Natural killer cell (primary cell): ENCODE data around the gene BEST2. TPM values are rescaled to one million over a fixed set of nuclear protein-coding genes. Genes with fewer than 3 reads are reported as not detected.
"Not testable (repeated sequence)": the region's sequence is repeated elsewhere in the genome, so short reads cannot be mapped to it uniquely, and the experiment has no call there.

Experiments
- ATAC-seq, 3 donors: fragments of 150-1000 bp in 2 of 3; fragments of 200-7000 bp in 1 of 3; cut with Tn5 transposase; 1 replicate in 1 of 3; 2 replicates in 2 of 3; pipeline ENCODE4 v1.10.0; 2021; ENCODE audit warnings: mild to moderate bottlenecking in 2 of 3, moderate library complexity in 2 of 3
- DNase-seq, 2 donors: peaks; one replicate each; pipeline versions ENCODE4 v3.0.0 to v3.0.0-alpha.2; 2013 to 2021; ENCODE audit warnings: mixed read lengths in 1 of 2
- H3K27ac ChIP-seq: one replicate; pipeline ENCODE4 v1.5.1; 2013; ENCODE audit warnings: mild to moderate bottlenecking, low read length
- H3K27me3 ChIP-seq: one replicate; pipeline ENCODE4 v1.6.1; 2013; ENCODE audit warnings: low read length; ENCODE audit not compliant: control insufficient read depth, insufficient read depth
- H3K36me3 ChIP-seq: one replicate; pipeline ENCODE4 v1.6.1; 2013; ENCODE audit warnings: low read length; ENCODE audit not compliant: control insufficient read depth, insufficient read depth
- H3K4me1 ChIP-seq: one replicate; pipeline ENCODE4 v1.6.1; 2013; ENCODE audit warnings: low read length; ENCODE audit not compliant: control insufficient read depth, insufficient read depth
- H3K4me3 ChIP-seq: one replicate; pipeline ENCODE4 v1.5.1; 2013; ENCODE audit warnings: low read length
- H3K9me3 ChIP-seq: one replicate; pipeline ENCODE4 v1.6.1; 2013; ENCODE audit warnings: low read length; ENCODE audit not compliant: control insufficient read depth, insufficient read depth
- H3K27ac Mint-ChIP-seq, 2 donors: one replicate each; pipeline ENCODE4 v1.8.0; 2022; ENCODE audit warnings: mild to moderate bottlenecking in 2 of 2, mixed read lengths in 2 of 2, moderate library complexity in 1 of 2
- H3K27me3 Mint-ChIP-seq, 2 donors: one replicate each; pipeline ENCODE4 v1.8.0; 2022; ENCODE audit warnings: low read depth in 2 of 2, mixed read lengths in 2 of 2
- H3K36me3 Mint-ChIP-seq: one replicate; pipeline ENCODE4 v1.8.0; 2022; ENCODE audit warnings: mixed read lengths
- H3K4me1 Mint-ChIP-seq, 2 donors: one replicate each; pipeline ENCODE4 v1.8.0; 2022; ENCODE audit warnings: mixed read lengths in 2 of 2
- H3K4me3 Mint-ChIP-seq: one replicate; pipeline ENCODE4 v1.8.0; 2022; ENCODE audit warnings: mild to moderate bottlenecking, moderate library complexity, mixed read lengths
- H3K9me3 Mint-ChIP-seq, 2 donors: one replicate each; pipeline ENCODE4 v1.8.0; 2022; ENCODE audit warnings: mixed read lengths in 2 of 2
- WGBS: methylation state at CpG from one replicate; pipeline ENCODE4 v1.1.7; 2013; ENCODE audit warnings: missing lambda C conversion rate; ENCODE audit not compliant: insufficient coverage; 5-methylcytosine and 5-hydroxymethylcytosine counted together
- intact Hi-C: fragments of 100-400 bp; cut with micrococcal nuclease; formaldehyde crosslinking; loops from one replicate; pipeline ENCODE4 v1.14.2; 2022
- total RNA-seq, 4 donors: library from RNA; stranded (reverse); fragments of 120-200 nt in 1 of 4; gene quantifications; one replicate each; pipeline versions ENCODE4 v1.2.3 to v1.2.4, GENCODE V29; 2013 to 2022
- TF ChIP-seq, protein P1 (sequence below): fragments of 200-600 bp; IDR thresholded peaks from one replicate; pipeline ENCODE4 v1.8.0; 2022; ENCODE audit warnings: antibody characterized with exemption

Gene BEST2
- total RNA-seq, 3 donors from 2014 or later (not counting 1 experiment from before 2014, with no cell fraction given), result not detected

GRCh38 chr19:12713304-12713703 lies 38.3 kb upstream of the BEST2 start:
- H3K9me3 ChIP-seq, H3K4me1 ChIP-seq, H3K4me3 Mint-ChIP-seq, DNase-seq, H3K27ac ChIP-seq, H3K4me3 ChIP-seq, H3K9me3 Mint-ChIP-seq, ATAC-seq, H3K27me3 Mint-ChIP-seq, H3K4me1 Mint-ChIP-seq, H3K27me3 ChIP-seq, H3K36me3 Mint-ChIP-seq, H3K27ac Mint-ChIP-seq, intact Hi-C loops: not testable (repeated sequence)
- 96% methylated on average over 7 of the region's 9 CpGs for WGBS
- H3K36me3 ChIP-seq, result peaks cover 47% of the 10 kb centered on the region

DNA sequence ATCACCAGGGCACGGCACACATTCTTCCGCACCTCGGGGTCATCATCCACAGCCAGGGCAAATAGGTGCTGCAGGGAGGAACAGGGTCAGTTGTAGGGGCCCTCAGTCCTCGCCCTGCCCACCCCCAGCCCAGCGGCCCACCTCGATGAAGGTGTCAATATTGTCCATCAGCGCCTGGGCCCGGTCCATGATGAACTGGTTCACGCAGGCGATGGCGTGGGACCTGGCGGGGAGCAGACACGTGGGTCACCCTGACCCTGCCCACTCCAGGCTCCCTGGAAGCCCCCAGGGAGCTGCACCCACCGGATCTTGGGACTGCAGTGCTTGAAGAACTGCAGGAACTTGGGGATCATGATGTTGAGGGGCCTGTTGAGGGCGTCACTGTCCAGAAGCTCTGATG lies 36.5 kb upstream of the BEST2 start:
- Mint-ChIP-seq H3K36me3 (no peaks in the 10 kb centered on the region), H3K27me3 (no peaks in the 10 kb centered on the region), H3K4me1 (peaks cover 0 to 10% of the 10 kb centered on the region in 2 donors), H3K27ac (no peak overlapping the region), H3K9me3 (no peaks in the 10 kb centered on the region), H3K4me3 (no peak overlapping the region)
- Histone ChIP-seq H3K4me3 (no peak overlapping the region), H3K36me3 (peaks cover 44% of the 10 kb centered on the region), H3K27ac (no peak overlapping the region), H3K9me3 (no peaks in the 10 kb centered on the region), H3K27me3 (no peaks in the 10 kb centered on the region), H3K4me1 (no peaks in the 10 kb centered on the region)
- no peak for ATAC-seq
- intact Hi-C loops, result no loop called here
- TF ChIP-seq, protein P1, sequence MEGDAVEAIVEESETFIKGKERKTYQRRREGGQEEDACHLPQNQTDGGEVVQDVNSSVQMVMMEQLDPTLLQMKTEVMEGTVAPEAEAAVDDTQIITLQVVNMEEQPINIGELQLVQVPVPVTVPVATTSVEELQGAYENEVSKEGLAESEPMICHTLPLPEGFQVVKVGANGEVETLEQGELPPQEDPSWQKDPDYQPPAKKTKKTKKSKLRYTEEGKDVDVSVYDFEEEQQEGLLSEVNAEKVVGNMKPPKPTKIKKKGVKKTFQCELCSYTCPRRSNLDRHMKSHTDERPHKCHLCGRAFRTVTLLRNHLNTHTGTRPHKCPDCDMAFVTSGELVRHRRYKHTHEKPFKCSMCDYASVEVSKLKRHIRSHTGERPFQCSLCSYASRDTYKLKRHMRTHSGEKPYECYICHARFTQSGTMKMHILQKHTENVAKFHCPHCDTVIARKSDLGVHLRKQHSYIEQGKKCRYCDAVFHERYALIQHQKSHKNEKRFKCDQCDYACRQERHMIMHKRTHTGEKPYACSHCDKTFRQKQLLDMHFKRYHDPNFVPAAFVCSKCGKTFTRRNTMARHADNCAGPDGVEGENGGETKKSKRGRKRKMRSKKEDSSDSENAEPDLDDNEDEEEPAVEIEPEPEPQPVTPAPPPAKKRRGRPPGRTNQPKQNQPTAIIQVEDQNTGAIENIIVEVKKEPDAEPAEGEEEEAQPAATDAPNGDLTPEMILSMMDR, result no peak
- 96% methylated on average over 15 of the region's 15 CpGs for WGBS
- no peak for DNase-seq

DNA sequence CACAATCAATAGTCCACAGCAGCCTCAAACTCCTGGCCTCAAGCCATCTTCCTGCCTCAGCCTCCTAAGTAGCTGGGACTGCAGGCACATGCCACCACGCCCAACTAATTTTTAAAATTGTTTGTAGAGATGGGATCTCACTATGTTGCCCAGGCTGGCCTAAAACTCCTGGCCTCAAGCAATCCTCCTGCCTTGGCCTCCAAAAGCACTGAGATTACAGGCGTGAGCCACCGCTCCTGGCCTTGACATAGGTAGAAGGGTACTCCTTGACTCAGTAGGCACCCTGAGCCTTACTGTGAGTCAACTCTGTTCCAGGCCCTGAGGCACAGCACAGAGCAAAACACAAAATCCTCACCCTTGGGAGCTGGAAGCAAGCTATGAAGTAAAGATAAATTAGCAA lies 35.7 kb upstream of the BEST2 start:
- H3K4me3 Mint-ChIP-seq, result no peak overlapping the region
- Histone ChIP-seq H3K4me1 (peaks cover 8% of the 10 kb centered on the region), H3K27ac (no peak overlapping the region), H3K36me3 (peaks cover 38% of the 10 kb centered on the region), H3K4me3 (no peak overlapping the region), H3K9me3 (no peaks in the 10 kb centered on the region), H3K27me3 (no peaks in the 10 kb centered on the region)
- ATAC-seq, result no peak
- H3K9me3 Mint-ChIP-seq, result no peaks in the 10 kb centered on the region
- TF ChIP-seq, protein P1, result no peak
- H3K36me3 Mint-ChIP-seq, result no peaks in the 10 kb centered on the region
- intact Hi-C loops, result loop anchor here (2.0 kb wide), 1 partner anchor 41 kb away; no protein-coding TSS in a partner anchor
- no peak for DNase-seq
- H3K27ac Mint-ChIP-seq, result no peak overlapping the region
- H3K27me3 Mint-ChIP-seq, result no peaks in the 10 kb centered on the region
- 97% methylated on average over 3 of the region's 3 CpGs for WGBS
- H3K4me1 Mint-ChIP-seq, result peaks cover 0 to 16% of the 10 kb centered on the region in 2 donors

DNA sequence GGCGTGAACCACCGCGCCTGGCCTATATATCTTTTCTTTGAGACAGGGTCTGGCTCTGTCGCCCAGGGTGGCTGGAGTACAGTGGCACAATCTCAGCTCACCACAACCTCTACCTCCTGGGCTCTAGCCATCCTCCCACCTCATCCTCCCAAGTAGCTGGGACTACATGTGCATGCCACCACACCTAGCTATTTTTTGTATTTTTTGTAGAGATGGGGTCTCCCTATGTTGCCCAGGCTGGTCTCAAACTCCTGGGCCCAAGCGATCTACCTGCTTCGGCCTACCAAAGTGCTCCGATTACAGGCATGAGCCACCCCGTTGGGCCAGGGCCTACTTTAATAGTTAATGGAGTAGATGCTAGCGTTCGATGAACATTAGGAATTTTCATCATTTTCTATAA lies 31.3 kb upstream of the BEST2 start:
- no peak for ATAC-seq
- WGBS, result 95% methylated on average over 9 of the region's 10 CpGs
- no peak overlapping the region for H3K27ac ChIP-seq

More for the DNA sequence above, 31.3 kb upstream of the BEST2 start:
- no peak for DNase-seq
- Mint-ChIP-seq H3K36me3 (no peaks in the 10 kb centered on the region), H3K27me3 (no peaks in the 10 kb centered on the region), H3K27ac (peak overlapping the region; percentile 29 to 96), H3K4me1 (peaks cover 26 to 47% of the 10 kb centered on the region in 2 donors), H3K9me3 (no peaks in the 10 kb centered on the region), H3K4me3 (peak overlapping the region; percentile 65)
- intact Hi-C loops, result loop anchor here (5.0 kb wide), 3 partner anchors 38 to 72 kb away; partner anchors contain the start of genes DHPS, JUNB, MAN2B1 and WDR83
- Histone ChIP-seq H3K9me3 (no peaks in the 10 kb centered on the region), H3K4me1 (peaks cover 36% of the 10 kb centered on the region), H3K27me3 (no peaks in the 10 kb centered on the region), H3K4me3 (no peak overlapping the region), H3K36me3 (peaks cover 13% of the 10 kb centered on the region)
- TF ChIP-seq, protein P1, result no peak
